Effector memory CD8-positive, alpha-beta T cell (primary cell): ENCODE measurements around the gene ZNF711.
"Not testable (repeated sequence)": the region's sequence is repeated elsewhere in the genome, so short reads cannot be mapped to it uniquely, and the experiment has no call there.

Experiments
- ATAC-seq: fragments of 150-1000 bp; cut with Tn5 transposase; replicated peaks from 2 replicates; pipeline ENCODE4 v1.10.0; 2021; ENCODE audit warnings: mild to moderate bottlenecking, moderate library complexity
- DNase-seq, 3 experiments: peaks; one replicate each; pipeline ENCODE4 v3.0.0; 2021
- H3K27ac Mint-ChIP-seq, 2 donors: one replicate each; pipeline ENCODE4 v1.8.0; 2022; ENCODE audit warnings: mild to moderate bottlenecking in 2 of 2, mixed read lengths in 2 of 2, moderate library complexity in 2 of 2
- H3K27me3 Mint-ChIP-seq, 2 donors: one replicate each; pipeline ENCODE4 v1.8.0; 2022; ENCODE audit warnings: mixed read lengths in 2 of 2
- H3K36me3 Mint-ChIP-seq: one replicate; pipeline ENCODE4 v1.8.0; 2022; ENCODE audit warnings: mild to moderate bottlenecking, moderate library complexity, mixed read lengths; ENCODE audit not compliant: insufficient read depth
- H3K4me1 Mint-ChIP-seq, 2 donors: one replicate each; pipeline ENCODE4 v1.8.0; 2022; ENCODE audit warnings: low read depth in 2 of 2, mixed read lengths in 2 of 2
- H3K4me3 Mint-ChIP-seq, 2 donors: one replicate each; pipeline ENCODE4 v1.8.0; 2022; ENCODE audit warnings: mild to moderate bottlenecking in 2 of 2, mixed read lengths in 2 of 2, moderate library complexity in 2 of 2
- H3K9me3 Mint-ChIP-seq, 2 donors: one replicate each; pipeline ENCODE4 v1.8.0; 2022; ENCODE audit warnings: mixed read lengths in 2 of 2
- total RNA-seq, 9 experiments: gene quantifications; one replicate each; lab custom pipeline; 2026; lab: John Stamatoyannopoulos, UW

The ZNF711 gene
- 0.37 to 17.4 (median 1.3) reads per million in 9 experiments for total RNA-seq

GRCh38 chrX:85243761-85244449, at the start of gene ZNF711, which contains the start of gene SATL1:
Gene ZNF711, plus strand, starts transcription at chrX:85243991. Its CDS starts 3,582 bp downstream, at chrX:85247573.
Gene SATL1, minus strand, starts transcription at chrX:85243779. Its CDS starts 134,811 bp downstream, at chrX:85108968.
- Mint-ChIP-seq H3K36me3 (no peaks in the 10 kb centered on the region), H3K9me3 (no peaks in the 10 kb centered on the region), H3K4me3 (peak within 1 kb of the TSS; percentile 80 to 82), H3K27me3 (peaks cover 7 to 8% of the 10 kb centered on the region in 2 donors), H3K4me1 (peaks cover 6 to 8% of the 10 kb centered on the region in 2 donors), H3K27ac (peak within 1 kb of the TSS in 1 of 2 donors; percentile 68)
- DNase-seq (peak in 1 of 3 experiments; percentile 0), ATAC-seq (peak; percentile 62)

DNA sequence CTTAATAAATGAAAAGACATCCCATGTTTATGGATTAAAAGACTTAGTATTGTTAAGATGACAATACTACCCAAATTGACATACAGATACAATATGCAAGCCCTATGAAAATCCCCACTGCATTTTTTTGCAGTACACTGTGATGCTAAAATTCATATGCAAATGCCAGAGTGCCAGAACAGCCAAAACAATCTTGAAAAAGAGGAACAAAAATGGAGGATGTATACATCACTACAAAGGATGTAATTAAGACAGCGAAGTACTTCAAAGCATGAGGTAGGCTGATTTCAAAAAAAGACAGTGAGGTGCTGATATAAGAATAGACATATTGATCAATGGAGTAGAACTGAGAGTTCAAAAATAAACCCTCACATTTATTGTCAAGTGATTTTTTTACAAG, 47.5 kb upstream of the ZNF711 start:
- Mint-ChIP-seq H3K4me3 (no peak overlapping the region), H3K27ac (no peak overlapping the region), H3K27me3 (no peaks in the 10 kb centered on the region)

GRCh38 chrX:85203461-85203970, 40.3 kb upstream of the ZNF711 start:
- Mint-ChIP-seq H3K36me3 (no peaks in the 10 kb centered on the region), H3K4me1 (no peaks in the 10 kb centered on the region), H3K4me3 (no peak overlapping the region), H3K9me3 (no peaks in the 10 kb centered on the region), H3K27me3 (no peaks in the 10 kb centered on the region), H3K27ac (no peak overlapping the region)
- DNase-seq (no peak), ATAC-seq (no peak)

More for the DNA sequence above, 47.5 kb upstream of the ZNF711 start:
- peaks cover 0 to 3% of the 10 kb centered on the region in 2 donors for H3K9me3 Mint-ChIP-seq
- no peaks in the 10 kb centered on the region for H3K36me3 Mint-ChIP-seq
- ATAC-seq (no peak), DNase-seq (no peak)
- H3K4me1 Mint-ChIP-seq, result no peaks in the 10 kb centered on the region

DNA sequence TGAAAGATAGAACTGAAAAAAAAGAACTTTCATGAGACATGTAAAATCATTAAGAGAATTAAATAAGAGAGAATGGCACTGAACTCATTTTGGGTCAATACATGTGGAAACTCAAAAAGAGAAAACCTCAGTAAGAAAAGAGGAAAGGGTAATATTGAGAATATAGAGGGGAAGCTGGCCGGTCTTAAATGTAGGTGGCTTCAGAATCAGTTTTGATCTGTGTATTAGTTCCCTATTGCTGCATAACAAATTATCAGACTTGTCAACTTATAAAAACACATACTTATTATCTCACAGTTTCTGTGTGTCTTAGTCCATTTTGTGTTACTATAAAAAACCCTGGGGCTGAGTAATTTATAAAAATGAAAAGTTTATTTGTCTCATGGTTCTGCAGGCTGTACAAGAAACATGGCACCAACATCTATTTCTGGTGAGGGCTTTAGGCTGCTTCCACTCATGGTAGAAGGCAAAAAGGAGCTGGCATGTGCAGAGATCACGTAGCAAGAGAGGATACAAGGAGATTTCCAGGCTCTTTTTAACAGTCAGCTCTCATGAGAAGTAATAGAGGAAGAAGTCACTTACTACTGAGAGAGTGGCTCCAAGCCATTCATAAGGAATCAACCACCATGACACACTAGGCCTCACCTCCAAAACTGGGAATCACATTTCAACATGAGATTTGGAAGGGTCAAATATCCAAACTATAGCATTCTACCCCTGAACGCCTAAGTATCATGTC, 29.8 kb upstream of the ZNF711 start:
- Mint-ChIP-seq H3K9me3 (peaks cover 0 to 7% of the 10 kb centered on the region in 2 donors), H3K27me3 (no peaks in the 10 kb centered on the region), H3K4me1 (no peaks in the 10 kb centered on the region), H3K36me3 (no peaks in the 10 kb centered on the region), H3K4me3 (no peak overlapping the region), H3K27ac (no peak overlapping the region)
- ATAC-seq (no peak), DNase-seq (no peak)

- Mint-ChIP-seq H3K4me3 (no peak overlapping the region), H3K27ac (no peak overlapping the region), H3K4me1 (no peaks in the 10 kb centered on the region), H3K9me3 (peaks cover 0 to 4% of the 10 kb centered on the region in 2 donors), H3K36me3 (no peaks in the 10 kb centered on the region), H3K27me3 (no peaks in the 10 kb centered on the region)
- no peak for DNase-seq
- ATAC-seq, result no peak
These were observed 27.8 kb upstream of the ZNF711 start for GRCh38 chrX:85215946-85216345.

- H3K4me3 Mint-ChIP-seq, result no peak overlapping the region
- no peaks in the 10 kb centered on the region for H3K4me1 Mint-ChIP-seq
- no peak for DNase-seq
- no peaks in the 10 kb centered on the region for H3K36me3 Mint-ChIP-seq
- H3K27me3 Mint-ChIP-seq, result no peaks in the 10 kb centered on the region
- peaks cover 0 to 5% of the 10 kb centered on the region in 2 donors for H3K9me3 Mint-ChIP-seq
- no peak for ATAC-seq
- H3K27ac Mint-ChIP-seq, result no peak overlapping the region
These were observed 22.4 kb upstream of the ZNF711 start for GRCh38 chrX:85221361-85221760.

DNA sequence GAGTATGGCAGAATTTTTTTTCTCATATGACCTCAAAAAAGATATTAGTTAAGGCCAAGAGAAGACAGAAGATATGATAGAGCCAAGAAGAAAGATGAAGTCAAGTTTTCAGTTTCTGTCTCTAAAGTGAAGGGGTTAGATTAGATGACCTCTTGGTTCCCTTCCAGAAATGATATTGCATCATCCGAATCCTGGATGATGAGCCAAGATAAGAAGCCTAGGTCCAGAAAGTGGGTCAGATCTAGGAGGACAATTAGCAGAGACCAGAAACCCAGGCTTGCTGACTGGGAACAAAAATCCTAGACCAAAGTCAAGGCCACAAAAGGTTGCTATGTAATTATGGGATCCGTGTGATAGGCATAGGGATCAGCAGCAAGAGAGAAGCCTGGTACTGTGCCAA, 20.4 kb upstream of the ZNF711 start:
- Mint-ChIP-seq H3K9me3 (peaks cover 0 to 5% of the 10 kb centered on the region in 2 donors), H3K4me3 (no peak overlapping the region), H3K36me3 (no peaks in the 10 kb centered on the region), H3K4me1 (no peaks in the 10 kb centered on the region), H3K27ac (no peak overlapping the region), H3K27me3 (no peaks in the 10 kb centered on the region)
- DNase-seq, result no peak
- no peak for ATAC-seq

DNA sequence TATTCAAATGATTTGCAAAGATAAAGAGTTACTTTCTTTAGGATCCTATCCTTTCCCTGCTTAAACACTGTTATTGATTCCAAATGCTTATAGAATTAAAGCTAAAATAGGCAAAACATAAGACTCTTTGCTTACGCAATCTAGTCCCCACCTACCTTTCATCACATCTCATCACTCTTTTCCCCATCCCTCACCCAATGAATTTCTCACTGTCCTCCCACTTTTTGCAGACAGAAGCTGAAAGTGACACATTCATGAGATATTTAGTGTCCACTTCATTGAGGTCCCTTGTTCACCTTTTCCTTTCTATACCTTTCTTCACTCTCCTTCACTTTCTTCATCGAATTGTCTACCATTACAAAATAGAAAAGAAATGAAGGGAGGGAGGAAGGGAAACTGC, 636 bp upstream of the ZNF711 start:
- H3K27ac Mint-ChIP-seq, result no peak overlapping the region
- no peaks in the 10 kb centered on the region for H3K9me3 Mint-ChIP-seq
- peak overlapping the region; percentile 35 to 80 for H3K4me3 Mint-ChIP-seq
- no peaks in the 10 kb centered on the region for H3K36me3 Mint-ChIP-seq
- DNase-seq (no peak), ATAC-seq (no peak)
- H3K4me1 Mint-ChIP-seq, result peaks cover 6 to 8% of the 10 kb centered on the region in 2 donors
- peaks cover 7 to 8% of the 10 kb centered on the region in 2 donors for H3K27me3 Mint-ChIP-seq

DNA sequence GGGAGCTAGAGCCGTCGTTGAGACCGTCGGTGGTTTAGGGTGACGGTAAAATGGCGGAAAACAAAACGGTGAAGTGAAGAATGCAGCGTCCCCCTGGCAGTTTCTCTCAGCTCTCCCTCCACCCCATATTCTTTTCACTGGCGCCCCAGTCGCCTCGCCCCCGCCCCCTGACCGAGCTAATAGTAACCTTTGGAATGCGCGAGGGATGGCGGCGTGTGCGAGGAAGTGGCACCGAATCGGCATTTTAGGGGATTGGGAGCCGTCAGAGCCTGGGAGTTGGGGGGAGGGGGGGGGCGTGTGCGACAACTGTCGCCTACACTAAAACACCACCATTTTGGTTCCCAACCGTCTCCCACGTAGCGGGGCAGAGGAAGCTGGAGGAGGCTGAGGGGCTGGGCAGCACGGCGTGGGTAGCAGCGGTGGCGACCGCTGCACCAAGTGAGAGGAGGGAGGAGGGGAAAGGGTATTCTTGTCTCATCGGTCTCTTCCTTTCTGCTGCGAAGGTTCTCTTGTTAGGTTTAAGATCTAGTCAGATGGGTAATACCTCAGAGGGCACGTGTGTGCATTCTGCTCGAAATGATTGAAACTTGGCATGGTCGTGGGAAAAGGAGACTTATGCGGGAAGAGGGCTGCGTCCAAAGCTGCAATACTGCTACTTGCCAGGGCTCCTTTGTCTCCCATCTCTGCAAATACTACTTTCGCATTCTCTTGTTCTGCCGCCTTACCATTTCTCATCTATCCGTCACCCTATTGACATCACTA, 840 bp downstream of the ZNF711 start:
- peaks cover 7 to 8% of the 10 kb centered on the region in 2 donors for H3K27me3 Mint-ChIP-seq
- no peaks in the 10 kb centered on the region for H3K9me3 Mint-ChIP-seq
- DNase-seq, result no peak
- peak overlapping the region in 1 of 2 donors; percentile 68 for H3K27ac Mint-ChIP-seq
- H3K4me3 Mint-ChIP-seq, result peak overlapping the region; percentile 80 to 82
- no peaks in the 10 kb centered on the region for H3K36me3 Mint-ChIP-seq
- peaks cover 6 to 8% of the 10 kb centered on the region in 2 donors for H3K4me1 Mint-ChIP-seq
- peak; percentile 36 for ATAC-seq

- H3K27me3 Mint-ChIP-seq, H3K36me3 Mint-ChIP-seq, ATAC-seq, H3K4me3 Mint-ChIP-seq, H3K4me1 Mint-ChIP-seq, H3K27ac Mint-ChIP-seq, DNase-seq, H3K9me3 Mint-ChIP-seq: not testable (repeated sequence)
These were observed 41.5 kb downstream of the ZNF711 start for GRCh38 chrX:85285286-85285685.

DNA sequence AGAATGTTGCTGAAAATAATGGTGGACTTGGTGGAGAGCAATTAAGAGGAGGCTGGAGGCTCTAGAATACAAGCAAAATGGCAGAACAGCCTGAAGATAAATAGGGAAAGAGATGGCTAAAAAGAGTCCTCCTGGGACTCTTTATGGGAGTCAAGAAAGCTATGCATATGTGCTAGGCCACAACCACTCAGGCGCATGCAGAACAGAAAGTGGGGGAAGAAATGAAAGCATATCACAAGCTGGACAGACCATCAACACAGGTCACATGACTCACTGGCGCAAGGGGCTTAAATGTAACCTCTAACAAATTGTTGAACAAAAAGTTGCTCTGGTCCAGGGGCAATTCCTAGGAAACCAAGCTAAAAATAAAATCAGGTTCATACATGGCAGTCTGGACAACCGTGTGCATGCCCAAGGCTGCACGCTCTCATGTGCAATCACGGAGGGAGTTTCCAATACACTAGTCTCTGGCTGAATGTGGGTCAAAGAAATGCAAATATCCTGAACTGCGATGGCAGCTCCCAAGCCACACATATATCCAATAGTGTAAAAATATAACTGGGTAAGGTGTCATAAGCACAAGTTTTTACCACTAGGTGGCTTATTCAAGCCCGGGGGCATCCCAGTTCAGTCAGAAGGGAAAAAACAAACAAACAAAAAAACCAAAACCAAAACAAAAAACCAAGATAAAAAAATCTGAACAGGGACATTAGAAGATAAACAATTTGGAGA, 45.4 kb downstream of the ZNF711 start:
- H3K9me3 Mint-ChIP-seq, result peaks cover 7 to 9% of the 10 kb centered on the region in 2 donors
- H3K4me3 Mint-ChIP-seq, result no peak overlapping the region
- ATAC-seq (no peak), DNase-seq (no peak)
- no peaks in the 10 kb centered on the region for H3K4me1 Mint-ChIP-seq
- H3K27ac Mint-ChIP-seq, result no peak overlapping the region
- H3K27me3 Mint-ChIP-seq, result no peaks in the 10 kb centered on the region
- H3K36me3 Mint-ChIP-seq, result no peaks in the 10 kb centered on the region

GRCh38 chrX:85303544-85303943, 59.8 kb downstream of the ZNF711 start:
- no peak overlapping the region for H3K27ac Mint-ChIP-seq
- no peaks in the 10 kb centered on the region for H3K27me3 Mint-ChIP-seq
- DNase-seq (no peak), ATAC-seq (no peak)
- H3K9me3 Mint-ChIP-seq, result no peaks in the 10 kb centered on the region
- no peaks in the 10 kb centered on the region for H3K4me1 Mint-ChIP-seq
- no peaks in the 10 kb centered on the region for H3K36me3 Mint-ChIP-seq
- no peak overlapping the region for H3K4me3 Mint-ChIP-seq

DNA sequence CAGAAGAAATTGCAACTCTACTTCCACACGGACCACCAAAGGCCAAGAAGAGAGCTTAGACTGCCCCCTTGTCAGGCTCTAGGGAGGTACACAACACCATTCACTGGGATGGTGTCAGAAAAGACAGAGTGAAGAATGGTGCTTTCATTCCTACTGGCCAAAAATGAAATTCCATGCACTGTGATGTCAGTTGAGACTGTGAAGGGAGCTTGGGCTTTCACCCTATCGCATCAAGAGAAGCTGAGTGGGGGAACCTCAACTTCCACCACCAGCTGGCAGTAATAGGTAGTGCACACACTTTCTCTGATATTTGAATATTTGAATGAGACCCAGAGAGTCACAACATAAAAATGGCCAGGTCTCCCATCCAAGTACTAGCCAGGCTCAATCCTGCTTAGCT, 65.9 kb downstream of the ZNF711 start:
- no peak for DNase-seq
- Mint-ChIP-seq H3K27me3 (no peaks in the 10 kb centered on the region), H3K27ac (no peak overlapping the region), H3K36me3 (peaks cover 2% of the 10 kb centered on the region), H3K9me3 (no peaks in the 10 kb centered on the region), H3K4me3 (no peak overlapping the region), H3K4me1 (no peaks in the 10 kb centered on the region)
- ATAC-seq, result no peak
